NCI-H2107 (cell line): Measurements from ENCODE around the gene ANXA2.

Source experiments
- DNase-seq: peaks from one replicate; lab custom pipeline; 2025; lab: John Stamatoyannopoulos, UW

Gene ANXA2

DNA sequence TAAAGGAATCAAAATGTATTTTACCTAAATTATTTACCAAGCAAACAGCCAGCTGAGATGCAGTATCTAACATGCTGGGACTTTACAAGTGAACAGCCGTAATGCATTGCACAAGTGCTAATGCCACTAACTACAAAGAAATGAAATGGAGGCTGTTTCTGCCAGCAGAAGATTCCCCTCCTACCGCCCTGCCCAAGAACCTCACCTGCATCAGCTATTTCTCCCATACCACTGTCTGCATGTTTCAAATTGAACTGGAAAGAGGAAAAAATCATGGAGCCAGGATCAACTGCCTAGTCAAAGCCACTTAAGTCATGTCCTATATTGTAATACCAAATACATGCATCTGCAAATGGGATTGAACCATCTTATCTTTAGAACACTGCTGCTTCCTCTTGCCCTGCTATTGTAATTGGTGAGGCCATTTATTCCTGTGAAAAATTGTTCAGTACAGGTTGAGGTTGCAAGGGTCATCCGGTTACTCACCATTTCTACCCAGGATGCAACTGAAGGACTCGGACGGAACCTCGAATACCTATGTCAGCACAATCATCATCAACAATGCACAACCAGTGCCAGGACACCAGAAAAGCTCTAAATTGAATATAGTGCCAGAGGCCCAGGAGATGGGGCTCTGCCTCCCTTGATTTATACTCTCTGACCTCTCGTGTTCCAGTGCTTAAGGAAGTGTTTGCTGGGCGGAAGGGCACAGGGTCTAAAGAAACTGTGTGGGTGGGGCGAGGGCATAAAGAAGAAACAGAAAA lies 27.5 kb downstream of the ANXA2 start:
- DNase-seq = no peak

DNA sequence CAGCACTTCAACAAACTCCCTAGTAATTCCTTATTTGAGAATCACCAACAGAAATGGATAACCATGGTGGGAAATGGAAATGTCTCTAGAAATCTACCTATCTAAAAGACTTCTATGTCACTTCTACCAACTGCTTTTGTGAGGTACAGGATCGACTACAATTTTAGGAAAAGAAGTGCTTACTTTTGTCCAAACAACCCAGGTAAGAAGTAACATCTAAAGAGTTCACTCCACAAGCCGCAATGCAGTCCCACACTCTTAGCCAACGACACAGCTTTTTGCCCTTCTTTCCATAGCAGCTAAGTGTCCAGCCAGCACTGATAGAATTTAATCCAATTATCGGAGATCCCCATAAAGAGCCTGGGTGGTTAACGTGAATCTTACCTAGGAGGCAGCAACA lies 28.1 kb downstream of the ANXA2 start:
- no peak for DNase-seq

DNA sequence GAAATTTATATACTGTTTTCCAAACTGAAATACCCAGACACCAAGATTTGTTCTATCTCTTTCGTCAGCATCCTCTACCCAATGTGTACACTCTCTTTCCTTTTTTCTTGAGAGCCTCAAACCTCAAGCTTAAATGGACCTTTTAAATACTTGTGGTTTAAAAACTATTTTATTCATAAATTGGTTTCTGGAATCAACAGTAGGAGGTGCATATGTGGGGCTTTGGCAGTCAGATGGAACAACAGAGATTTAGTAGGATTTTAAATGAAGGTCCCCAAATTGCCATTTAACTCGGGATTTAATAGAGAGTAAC lies 33.2 kb downstream of the ANXA2 start:
- no peak for DNase-seq

DNA sequence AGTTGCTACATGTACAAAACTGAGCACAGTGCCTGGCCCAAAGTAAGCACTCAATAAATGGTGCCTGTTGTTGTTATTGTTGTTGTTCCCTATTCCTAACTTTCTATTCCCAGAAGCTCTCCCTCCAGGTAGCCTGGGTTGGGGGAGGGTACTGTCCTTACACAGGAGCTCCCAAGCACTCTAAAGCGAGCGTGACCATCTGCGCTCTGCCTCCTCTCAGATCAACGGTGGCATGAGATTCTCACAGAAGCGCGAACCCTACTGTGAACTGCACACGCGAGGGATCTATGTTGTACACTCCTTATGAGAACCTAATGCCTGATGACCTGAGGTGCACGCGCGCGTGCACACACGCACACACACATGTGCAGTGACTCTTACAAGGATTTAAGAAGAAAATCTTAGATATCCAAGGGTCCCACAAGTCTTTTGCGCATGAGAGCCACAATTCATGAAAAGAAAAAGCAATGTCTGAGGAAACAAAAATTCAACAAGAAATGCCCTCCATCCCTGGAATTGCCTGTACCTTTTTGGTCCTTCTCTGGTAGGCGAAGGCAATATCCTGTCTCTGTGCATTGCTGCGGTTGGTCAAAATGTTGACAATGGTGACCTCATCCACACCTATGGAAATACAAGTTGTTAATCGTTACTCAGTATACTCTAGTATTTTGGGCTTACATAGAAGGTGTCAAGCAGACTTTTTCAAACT lies 33.7 kb downstream of the ANXA2 start:
- DNase-seq = no peak

DNA sequence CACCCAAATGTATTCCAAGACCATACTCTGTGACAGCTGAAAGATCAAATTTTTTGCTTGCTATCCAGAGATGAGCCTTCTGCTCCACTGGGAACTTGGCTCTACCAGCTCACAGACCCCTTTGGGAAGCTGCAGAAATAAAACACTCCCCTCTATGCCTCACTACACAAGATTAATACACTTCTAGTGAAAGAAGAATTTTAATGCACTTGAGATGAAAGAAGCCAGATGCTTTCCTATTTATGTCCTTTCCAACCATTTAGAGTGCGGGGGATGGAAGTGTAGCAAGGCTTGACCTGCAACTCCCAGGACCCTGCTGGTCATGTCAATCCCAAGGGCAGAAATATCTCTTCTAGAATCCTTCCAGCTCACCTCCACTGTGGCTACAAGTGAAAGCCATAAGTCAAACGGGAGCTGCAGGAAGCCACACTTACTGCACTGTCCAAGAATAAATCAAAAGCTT lies 34.7 kb downstream of the ANXA2 start:
- DNase-seq = no peak

DNA sequence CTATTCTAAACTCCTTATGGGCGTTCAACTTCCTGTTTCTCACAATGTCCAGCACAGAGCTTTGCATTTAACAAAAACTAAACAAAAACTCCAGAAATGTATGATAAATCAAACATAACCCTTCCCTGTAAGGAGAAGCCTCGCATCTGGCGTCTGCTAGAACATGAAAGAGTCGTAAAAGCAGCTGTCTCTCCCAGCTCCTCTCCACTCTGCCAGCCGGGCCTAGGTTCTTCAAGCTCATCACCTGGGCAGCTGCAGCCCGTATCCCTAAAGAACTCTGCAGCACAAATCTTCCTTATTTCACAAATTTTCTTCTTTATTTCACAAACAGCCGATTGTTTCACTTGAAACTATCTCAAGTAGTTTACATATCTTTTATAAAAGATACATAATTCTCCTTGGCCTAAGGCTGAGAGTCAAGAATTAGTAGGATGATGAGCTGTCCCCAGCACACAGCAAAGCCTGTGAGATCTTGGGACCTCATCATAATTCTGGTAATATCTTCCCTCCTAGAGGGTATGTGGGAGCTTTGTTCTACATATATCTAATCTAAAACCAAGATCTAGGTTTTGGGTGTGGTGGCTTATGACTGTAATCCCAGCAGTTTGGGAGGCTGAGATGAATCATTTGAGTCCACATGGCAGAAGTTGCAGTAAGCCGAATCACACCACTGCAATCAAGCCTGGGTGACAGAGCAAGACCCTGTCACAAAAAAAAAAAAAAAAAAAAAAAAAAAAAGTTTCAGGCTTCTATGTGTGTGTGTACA lies 35.3 kb downstream of the ANXA2 start:
- DNase-seq = no peak

DNA sequence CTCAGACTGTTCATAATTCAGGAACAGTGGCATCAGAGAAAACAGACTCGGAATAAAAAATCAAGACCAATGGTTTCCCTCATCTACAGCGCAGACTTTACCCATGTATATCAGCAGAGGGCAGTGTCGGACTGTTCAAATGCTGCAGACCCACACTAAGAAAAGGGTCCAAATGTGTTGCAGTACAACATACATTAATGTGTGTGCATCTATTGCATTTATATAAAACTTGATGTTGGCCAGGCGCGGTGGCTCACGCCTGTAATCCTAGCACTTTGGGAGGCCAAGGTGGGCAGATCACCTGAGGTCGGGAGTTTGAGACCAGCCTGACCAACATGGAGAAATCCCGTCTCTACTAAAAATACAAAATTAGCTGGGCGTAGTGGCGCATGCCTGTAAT lies 38.0 kb downstream of the ANXA2 start:
- DNase-seq = peak; percentile 36

DNA sequence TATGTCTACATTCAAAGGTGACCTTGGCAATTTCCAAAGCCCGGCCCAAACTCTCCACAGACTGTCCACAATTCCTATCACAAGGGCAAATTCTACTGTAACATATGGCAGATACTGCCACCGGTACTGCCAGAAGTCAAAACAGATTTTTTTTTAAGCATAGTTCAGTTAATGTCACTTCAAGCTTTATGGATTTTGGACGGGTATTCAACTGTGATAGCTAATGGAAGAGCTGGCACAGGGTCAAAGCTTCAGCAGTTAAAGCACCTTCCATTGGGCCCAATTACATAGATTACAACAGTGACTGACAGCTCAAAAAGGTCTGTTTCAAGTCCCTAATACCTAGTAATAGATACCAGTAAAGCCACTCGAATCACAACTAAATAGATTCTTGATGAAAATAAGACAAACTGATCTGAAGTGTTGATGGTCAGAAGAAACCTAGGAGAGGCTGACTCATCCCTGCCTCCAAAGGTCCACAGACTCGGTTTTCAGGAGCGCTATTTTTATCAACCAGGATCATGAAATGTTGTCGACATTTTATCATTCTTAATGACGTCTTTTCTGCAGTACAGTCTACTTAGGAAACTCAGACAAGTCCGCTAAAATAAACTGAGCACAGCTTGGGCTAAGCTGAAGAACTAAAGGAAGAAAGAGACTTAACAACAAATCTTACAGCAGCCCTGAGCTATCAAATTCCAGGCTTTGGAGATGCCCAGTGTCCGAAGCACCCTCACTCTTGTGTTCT lies 38.7 kb downstream of the ANXA2 start:
- peak; percentile 57 for DNase-seq

DNA sequence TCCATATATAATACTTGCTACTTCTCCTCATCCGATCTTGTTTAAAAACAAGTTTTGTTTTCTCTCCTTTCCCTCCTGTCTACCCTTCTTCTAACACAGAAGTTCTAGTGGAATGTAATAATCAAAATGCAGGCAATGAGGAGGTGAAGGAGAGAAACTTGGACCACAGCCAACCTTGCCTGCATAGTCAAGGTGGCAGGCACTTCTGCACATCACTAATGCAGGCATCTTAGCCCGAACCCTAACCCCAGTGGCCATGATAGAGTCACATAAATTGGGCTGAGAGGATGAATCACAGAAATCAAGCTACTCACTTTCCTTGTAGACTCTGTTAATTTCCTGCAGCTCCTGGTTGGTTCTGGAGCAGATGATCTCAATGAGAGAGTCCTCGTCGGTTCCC lies 41.0 kb downstream of the ANXA2 start:
- DNase-seq = no peak

DNA sequence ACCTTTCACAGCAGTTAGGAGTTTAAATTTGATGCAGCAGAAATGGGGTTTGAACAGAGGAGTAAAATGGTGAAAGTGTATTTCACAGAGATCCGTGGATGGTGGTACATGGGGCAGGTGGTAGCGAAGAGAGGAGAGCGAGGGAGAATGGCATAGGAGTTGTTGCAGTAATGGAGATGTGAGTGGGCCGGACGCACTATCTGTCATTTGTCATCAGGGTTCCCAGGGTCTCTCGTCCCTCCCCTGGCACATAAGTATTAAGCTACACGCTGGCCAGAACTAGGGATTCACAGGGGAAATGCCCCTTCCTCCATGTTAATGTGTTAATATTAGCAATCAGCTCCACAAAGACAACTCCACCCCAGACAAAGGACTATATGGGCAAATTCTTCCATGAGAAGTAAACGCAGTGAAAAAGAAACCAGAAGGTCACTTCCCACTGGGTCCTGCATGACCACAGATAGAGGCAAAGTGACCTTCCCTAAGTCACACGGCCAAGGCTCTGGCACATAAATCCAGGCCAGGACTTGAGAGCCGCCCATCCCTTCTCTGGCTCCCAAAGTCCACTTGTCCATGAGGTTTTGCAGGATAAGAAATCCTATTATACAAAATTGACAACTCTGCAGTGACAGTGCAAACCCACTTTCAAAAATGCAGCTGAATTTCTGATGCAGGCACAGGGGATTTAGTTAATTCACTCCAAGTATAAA lies 42.5 kb downstream of the ANXA2 start:
- no peak for DNase-seq

DNA sequence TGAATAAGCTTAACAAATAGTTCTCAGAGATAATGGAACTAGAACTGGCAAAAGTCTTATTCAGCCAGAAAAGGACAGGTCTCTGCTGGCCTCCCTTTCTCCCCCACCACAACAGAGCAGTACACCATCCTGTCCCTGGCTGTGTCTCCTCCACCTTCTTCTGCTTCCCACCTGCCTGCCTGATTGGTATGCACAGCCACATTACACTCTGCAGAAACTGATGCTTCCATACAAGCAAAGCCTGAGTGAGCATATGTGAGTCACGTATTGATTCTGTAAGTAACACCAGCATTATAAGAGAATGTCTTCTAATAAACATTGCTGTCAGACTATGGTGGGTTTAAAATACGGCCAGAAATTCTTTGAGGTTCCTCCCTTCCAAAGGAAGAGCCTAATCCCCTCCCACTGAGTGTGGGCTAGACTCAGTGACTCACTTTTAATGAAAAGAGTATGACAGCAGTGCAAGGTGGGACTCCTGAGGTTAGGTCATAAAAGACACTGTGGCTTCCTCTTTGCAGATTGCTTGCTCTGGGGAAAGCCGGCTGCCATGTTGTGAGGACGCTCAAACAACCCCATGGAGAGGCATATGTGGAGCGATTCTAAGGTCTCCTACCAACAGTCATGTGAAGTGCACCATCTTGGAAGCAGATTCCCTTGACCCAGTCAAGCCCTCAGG lies 44.4 kb downstream of the ANXA2 start:
- DNase-seq = no peak

DNA sequence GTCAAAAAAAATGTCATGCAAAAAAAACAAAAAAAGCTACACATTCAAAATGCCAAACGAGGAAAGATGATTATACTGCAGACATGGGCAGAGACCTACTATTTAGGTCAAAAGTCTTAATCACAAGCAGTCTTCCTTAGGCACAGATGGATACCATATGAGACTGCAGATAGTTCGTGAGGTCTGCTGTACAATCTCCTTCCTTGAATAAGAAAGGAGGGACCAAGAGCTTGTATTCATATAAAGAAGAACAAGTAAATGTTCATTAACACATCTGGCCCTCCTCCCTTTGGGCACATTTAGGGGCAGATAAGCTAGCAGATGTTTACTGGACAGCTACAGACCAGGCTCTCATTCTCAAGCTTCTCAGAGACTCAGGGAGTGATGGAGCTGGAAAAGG lies 45.3 kb downstream of the ANXA2 start:
- DNase-seq = no peak

DNA sequence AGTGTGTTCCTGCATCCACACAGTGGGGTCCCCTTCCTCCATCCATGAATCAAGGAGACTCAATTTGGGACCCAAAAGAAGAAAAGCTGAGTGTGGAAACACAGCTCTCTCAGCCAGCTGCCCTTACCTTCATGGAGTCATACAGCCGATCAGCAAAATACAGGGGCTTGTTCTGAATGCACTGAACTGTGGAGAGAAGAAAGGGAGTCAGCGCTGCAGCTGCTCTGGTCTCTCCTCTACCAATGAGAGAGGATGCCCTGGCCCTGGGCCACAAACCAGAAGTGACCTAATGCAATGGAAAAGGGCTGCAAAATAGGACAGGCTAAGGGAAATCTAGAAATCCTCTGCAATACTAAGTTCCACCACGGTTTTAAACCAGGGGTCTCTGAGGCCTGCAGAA lies 46.7 kb downstream of the ANXA2 start:
- peak; percentile 69 for DNase-seq

DNA sequence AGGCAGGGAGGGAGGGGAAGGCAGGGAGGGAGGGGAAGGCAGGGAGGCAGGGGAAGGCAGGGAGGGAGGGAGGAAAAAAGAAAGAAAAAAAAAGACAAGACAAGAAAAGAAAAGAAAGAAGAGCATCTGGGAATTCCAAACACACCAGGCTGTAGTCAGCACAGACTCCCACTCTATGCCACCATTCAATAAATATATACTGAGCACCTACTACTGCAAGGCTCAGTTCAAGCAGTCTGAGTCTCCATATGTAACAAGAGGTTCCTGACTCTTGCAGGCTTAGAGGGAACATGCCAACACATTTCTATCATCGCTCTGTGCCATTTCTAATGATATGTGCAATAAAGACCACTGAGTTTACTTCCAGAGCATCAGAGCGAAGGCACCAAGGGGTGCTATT lies 47.7 kb downstream of the ANXA2 start:
- DNase-seq = no peak

DNA sequence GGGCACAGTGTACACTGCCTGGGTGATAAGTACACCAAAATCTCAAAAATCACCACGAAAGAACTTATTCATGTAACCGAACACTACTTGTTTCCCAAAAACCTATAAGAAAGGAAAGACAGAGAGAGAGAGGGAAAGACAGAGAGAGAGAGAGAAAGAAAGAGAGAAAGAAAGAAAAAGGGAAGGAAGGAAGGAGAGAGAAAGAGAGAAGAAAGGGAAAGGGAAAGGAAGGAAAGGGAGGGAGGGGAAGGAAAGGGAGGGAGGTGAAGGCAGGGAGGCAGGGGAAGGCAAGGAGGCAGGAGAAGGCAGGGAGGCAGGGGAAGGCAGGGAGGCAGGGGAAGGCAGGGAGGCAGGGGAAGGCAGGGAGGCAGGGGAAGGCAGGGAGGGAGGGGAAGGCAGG lies 48.2 kb downstream of the ANXA2 start:
- no peak for DNase-seq

DNA sequence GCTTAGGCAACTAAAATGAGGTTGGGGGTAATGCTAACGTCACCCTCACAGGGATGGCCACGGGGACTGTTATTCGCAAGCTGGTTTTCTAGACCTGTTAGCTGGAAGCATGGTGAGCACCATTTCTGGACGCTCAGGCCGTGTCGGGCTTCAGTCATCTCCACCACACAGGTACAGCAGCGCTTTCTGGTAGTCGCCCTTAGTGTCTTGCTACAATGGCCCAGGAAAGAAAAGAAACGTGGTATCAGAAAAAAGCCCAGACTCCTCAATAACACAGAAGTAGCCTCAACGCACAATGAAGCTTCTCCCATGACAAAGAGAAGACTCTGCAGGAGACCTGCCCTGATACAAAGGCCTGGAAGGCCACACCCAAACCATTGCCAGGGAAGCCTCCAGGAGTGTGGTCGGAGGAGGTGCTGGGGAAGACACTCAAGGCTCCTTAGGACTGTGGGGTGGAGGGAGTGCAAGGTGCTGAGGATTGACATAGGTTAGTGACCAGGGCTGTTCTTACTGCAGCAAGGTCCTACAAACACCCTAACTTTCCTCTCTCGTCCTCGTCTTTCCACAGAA lies 50.2 kb downstream of the ANXA2 start:
- DNase-seq = no peak

DNA sequence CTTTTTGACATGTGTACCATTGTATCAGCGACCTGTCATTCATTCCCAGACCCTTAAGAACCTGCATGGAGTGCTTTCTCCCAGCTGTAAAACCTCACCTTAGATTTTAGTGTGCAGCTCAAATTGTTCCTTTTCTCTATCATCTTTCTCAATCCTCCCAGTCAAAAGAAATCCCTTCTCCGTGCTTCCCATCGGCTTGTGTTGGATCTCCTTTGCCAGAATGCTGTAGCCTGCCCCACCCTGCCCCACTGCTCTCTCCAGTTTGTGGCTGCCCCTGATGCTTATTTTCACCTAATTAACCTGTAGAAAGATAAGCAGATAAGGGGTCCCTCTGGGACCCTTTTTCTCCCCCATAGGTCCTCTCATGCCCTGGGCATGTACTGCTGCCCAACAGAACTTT lies 51.1 kb downstream of the ANXA2 start:
- DNase-seq = no peak

DNA sequence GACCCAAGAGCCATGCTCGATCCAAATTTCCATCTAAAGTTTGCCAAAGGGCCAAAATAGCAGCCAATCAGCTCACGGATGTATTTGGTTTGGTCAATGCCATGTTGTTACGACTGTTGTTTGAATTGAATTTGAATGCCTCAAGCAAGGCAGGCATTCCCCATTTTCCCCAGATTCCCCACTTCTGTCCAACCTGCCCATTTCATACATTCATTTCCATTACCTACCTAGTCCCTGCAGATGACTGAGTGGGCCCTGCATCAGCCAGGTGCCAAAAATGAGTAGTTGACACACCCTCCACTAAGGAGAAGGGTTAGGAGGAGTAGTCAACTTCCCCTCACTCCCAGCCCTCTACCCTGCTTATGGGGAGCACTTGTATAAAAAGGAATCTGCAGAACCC lies 51.7 kb downstream of the ANXA2 start:
- DNase-seq = no peak

DNA sequence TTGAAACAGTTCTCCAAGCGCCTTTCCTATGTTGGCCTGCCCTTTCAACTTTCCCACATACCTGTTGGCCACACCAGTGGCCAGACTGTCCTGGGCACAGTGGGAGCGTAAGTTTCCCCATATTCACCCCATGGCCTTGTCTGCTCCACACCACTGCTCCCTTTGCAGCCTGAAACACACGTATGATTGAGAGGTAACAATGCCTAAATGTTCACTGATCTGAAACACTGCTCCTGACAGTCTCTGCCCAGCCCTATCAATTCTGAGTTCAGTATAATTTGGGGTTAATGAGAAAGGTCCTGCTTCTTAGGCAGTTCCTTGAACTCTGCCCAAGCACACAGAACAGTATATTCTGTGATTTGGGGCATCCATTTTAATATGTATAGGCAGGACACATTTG lies 52.2 kb downstream of the ANXA2 start:
- no peak for DNase-seq

DNA sequence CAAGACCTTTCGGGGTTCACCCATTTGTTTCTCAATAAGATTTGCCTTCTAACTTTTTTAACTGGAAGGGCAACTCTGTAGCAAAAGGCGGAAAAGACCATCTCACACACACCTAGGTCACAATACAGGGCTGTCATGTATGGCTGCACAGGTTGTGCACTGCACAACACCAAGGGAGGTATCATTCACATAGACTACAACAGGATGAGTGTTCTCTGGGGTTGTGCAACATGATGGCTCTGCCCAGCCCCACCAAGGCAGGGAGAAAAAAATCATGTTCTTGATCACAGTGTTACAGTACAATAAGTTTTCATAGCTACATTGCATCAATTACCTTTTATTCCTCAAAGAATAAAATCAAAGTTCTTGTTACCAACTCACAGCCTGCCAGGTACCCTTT lies 52.8 kb downstream of the ANXA2 start:
- no peak for DNase-seq

DNA sequence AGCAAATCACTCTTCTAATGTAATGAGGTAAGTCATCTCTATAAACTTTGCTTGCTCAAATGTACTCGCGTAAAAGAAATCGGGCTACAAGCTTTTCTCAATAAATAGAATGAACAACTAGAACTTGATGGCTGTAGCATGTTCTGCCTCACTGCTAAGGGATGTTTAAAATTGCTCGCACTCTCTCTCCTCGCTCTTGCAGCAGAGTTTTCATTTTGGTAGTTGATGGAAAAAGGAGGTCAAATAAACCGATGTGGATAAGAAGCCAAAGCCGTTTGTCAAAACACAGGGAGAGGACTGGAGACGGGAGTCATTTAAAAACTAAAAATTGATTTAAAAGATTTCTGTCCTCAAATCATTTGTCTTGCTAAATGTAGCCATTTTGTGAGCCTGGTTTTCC lies 53.3 kb downstream of the ANXA2 start:
- no peak for DNase-seq
